Thymus (tissue), 11 donors: ENCODE data around the gene CASK. TPM values are rescaled to one million over a fixed set of nuclear protein-coding genes. Genes with fewer than 3 reads are reported as not detected.

Experiments used
- DNase-seq, 9 donors: peaks; one replicate each; pipeline ENCODE4 v3.0.0-alpha.2; 2013; ENCODE audit warnings: low spot score in 9 of 9, low read depth in 6 of 9, missing footprints in 1 of 9
- H3K27ac ChIP-seq, 2 donors: one replicate each; pipeline ENCODE4 v1.5.1; 2013; ENCODE audit warnings: control low read depth in 1 of 2, low read depth in 1 of 2, low read length in 1 of 2, mild to moderate bottlenecking in 1 of 2, moderate library complexity in 1 of 2
- H3K27me3 ChIP-seq, 2 donors: one replicate each; pipeline ENCODE4 v1.5.1; 2013; ENCODE audit warnings: low read length in 1 of 2; ENCODE audit not compliant: control insufficient read depth in 2 of 2, insufficient read depth in 1 of 2
- H3K36me3 ChIP-seq, 2 donors: one replicate each; pipeline ENCODE4 v1.5.1; 2013; ENCODE audit warnings: low read length in 1 of 2, mild to moderate bottlenecking in 1 of 2, moderate library complexity in 1 of 2; ENCODE audit not compliant: control insufficient read depth in 2 of 2, insufficient read depth in 2 of 2
- H3K4me1 ChIP-seq, 2 donors: one replicate each; pipeline ENCODE4 v1.5.1; 2013; ENCODE audit warnings: low read length in 2 of 2; ENCODE audit not compliant: control insufficient read depth in 2 of 2, insufficient read depth in 2 of 2
- H3K4me3 ChIP-seq, 2 donors: one replicate each; pipeline ENCODE4 v1.5.1; 2013; ENCODE audit warnings: low read length in 2 of 2, control low read depth in 1 of 2, mild to moderate bottlenecking in 1 of 2
- H3K9me3 ChIP-seq, 2 donors: one replicate each; pipeline ENCODE4 v1.5.1; 2013; ENCODE audit warnings: low read length in 1 of 2, mild to moderate bottlenecking in 1 of 2; ENCODE audit not compliant: control insufficient read depth in 2 of 2, insufficient read depth in 1 of 2
- WGBS: extraction: QIAGEN DNeasy Blood & Tissue Kit; methylation state at CpG from one replicate; pipeline ENCODE4 v1.1.7; 2013; 5-methylcytosine and 5-hydroxymethylcytosine counted together
- polyA plus RNA-seq: library from polyadenylated mRNA; stranded (reverse); fragments of 200-250 nt; gene quantifications from one replicate; pipeline ENCODE4 v1.2.3, GENCODE V29; 2013
- total RNA-seq: library from RNA; stranded (reverse); fragments of 120-200 nt; gene quantifications from one replicate; pipeline ENCODE4 v1.2.4, GENCODE V29; 2013
- donor health status: healthy.

Gene CASK
- total and polyA plus RNA-seq, 2 donors = 15.7 to 21.0 TPM

DNA sequence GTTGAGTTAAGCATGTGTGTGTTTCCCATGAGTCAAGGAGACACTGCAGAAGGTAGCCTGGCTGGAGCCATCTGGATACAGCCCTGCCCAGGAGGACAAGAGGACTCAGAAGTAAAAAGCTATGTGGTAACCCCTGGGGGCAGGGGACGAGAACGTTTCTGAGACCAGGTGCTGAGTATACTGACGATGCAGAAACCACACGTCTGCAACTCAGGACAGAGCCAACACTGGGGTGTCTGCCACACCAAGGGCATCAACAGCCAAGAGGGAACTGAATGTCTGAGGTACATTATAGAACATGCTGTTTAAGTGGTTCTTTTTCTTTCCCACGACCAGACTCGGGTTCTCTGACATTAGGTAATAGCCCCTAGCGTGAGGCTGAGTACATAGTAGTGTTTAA lies 328.7 kb downstream of the CASK start:
- H3K36me3 ChIP-seq = peaks cover 0 to 4% of the 10 kb centered on the region in 2 donors
- H3K27ac ChIP-seq = no peak overlapping the region
- WGBS = 52% methylated on average over 7 of the region's 7 CpGs

DNA sequence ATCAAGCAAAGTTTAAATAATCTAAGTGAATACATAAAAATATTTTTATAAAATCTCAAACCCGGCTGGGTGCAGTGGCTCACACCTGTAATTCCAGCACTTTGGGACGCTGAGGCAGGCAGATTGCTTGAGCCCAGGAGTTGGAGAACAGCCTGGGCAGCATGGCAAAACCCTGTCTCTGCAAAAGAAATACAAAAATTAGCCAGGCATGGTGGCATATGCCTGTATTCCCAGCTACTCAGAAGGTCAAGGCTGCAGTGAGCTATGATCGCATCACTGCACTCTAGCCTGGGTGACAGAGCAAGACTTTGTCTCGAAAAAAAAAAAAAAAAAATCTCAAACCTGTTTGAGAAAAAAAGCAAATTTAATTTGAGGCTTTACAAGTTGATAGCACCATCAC lies 331.4 kb downstream of the CASK start:
- no peak overlapping the region for H3K4me3 ChIP-seq
- no peak overlapping the region for H3K27ac ChIP-seq
- no peak for DNase-seq
- no peaks in the 10 kb centered on the region for H3K9me3 ChIP-seq
- H3K4me1 ChIP-seq = peaks cover 0 to 8% of the 10 kb centered on the region in 2 donors
- 97% methylated on average over 4 of the region's 4 CpGs for WGBS
- H3K27me3 ChIP-seq = no peaks in the 10 kb centered on the region
- peaks cover 5 to 7% of the 10 kb centered on the region in 2 donors for H3K36me3 ChIP-seq

More for the DNA sequence above, 328.7 kb downstream of the CASK start:
- H3K4me1 ChIP-seq = peaks cover 0 to 8% of the 10 kb centered on the region in 2 donors
- no peaks in the 10 kb centered on the region for H3K9me3 ChIP-seq
- peak in 3 of 9 donors; percentile 2 to 23 (median 6) for DNase-seq
- no peaks in the 10 kb centered on the region for H3K27me3 ChIP-seq
- H3K4me3 ChIP-seq = no peak overlapping the region

DNA sequence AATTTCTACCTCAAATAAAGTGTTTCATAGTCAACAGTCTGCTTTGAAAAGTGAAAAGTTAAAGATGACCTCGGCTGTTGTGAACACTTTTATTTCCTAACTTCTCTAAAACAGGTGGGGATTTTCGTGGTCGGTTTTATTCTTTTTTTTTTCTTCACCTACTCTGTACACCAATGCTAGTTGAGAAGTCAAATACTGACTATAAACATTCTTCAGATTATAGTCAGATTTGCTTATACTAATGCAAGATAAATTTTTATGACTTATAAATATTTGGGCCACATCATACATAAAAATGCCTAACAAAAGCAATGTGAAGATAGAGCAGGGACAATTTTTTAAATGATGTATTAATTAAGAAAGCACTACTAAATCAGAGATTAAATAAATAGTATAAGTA lies 332.7 kb downstream of the CASK start:
- 70% methylated on average over 3 of the region's 3 CpGs for WGBS

DNA sequence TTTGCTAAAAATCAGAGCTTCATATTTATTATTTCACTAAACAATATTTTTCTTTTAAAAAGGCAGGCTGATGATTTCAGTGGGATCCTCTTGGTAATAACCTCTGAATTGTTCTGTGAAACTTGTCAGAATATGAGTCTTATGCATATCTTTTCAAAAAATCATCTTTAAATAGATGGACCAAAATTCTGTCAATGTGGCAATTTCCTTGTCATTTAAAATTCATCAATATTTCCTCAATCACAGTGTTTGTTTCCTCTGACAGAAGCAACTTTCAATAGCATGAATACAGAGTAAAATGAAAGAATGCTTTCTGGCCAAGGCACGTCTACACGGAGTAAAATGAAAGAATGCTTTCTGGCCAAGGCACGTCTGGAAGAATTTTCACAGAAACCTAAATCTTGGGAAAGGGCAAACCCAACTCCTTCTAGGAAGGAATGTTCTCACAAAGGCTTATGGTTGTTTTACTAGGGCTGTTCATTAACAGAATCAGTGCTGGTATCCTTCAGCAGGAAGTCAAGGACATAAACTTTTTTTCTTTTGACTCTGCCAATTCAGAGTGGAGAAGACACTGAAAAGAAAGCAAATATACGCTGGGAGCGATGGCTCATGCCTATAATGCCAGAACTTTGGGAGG lies 333.6 kb downstream of the CASK start:
- H3K36me3 ChIP-seq = peaks cover 7 to 9% of the 10 kb centered on the region in 2 donors
- no peak overlapping the region for H3K27ac ChIP-seq
- H3K4me3 ChIP-seq = no peak overlapping the region
- peaks cover 0 to 5% of the 10 kb centered on the region in 2 donors for H3K4me1 ChIP-seq
- no peaks in the 10 kb centered on the region for H3K9me3 ChIP-seq
- DNase-seq = no peak
- WGBS = 88% methylated on average over 5 of the region's 5 CpGs
- H3K27me3 ChIP-seq = no peaks in the 10 kb centered on the region

More for the DNA sequence above, 332.7 kb downstream of the CASK start:
- Histone ChIP-seq H3K27ac (no peak overlapping the region), H3K36me3 (peaks cover 5 to 7% of the 10 kb centered on the region in 2 donors), H3K4me3 (no peak overlapping the region), H3K9me3 (no peaks in the 10 kb centered on the region), H3K4me1 (peaks cover 0 to 8% of the 10 kb centered on the region in 2 donors), H3K27me3 (no peaks in the 10 kb centered on the region)
- no peak for DNase-seq

DNA sequence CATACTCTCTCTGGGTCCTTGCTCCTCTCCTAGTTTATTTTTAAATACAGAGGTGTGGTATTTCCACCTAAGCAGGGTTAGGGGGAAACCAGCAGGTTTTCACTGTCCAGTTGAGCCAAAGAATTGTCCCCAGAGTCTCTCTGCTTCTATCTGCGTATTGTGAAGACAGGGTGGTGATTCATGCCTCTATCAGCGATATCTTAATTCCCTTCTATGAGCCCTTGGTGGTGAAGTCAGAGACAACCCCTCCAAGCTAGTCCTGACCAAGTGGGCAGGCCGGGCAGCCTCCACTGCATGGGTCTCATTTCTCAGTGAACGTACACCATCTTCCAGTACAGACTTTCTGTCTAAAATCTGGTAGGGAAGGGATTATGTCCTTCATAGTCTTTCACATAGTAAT lies 335.1 kb downstream of the CASK start:
- no peak overlapping the region for H3K27ac ChIP-seq
- no peaks in the 10 kb centered on the region for H3K4me1 ChIP-seq
- DNase-seq = no peak
- H3K36me3 ChIP-seq = peaks cover 3 to 9% of the 10 kb centered on the region in 2 donors
- H3K9me3 ChIP-seq = no peaks in the 10 kb centered on the region
- no peaks in the 10 kb centered on the region for H3K27me3 ChIP-seq
- H3K4me3 ChIP-seq = no peak overlapping the region
- 97% methylated on average over 4 of the region's 4 CpGs for WGBS

DNA sequence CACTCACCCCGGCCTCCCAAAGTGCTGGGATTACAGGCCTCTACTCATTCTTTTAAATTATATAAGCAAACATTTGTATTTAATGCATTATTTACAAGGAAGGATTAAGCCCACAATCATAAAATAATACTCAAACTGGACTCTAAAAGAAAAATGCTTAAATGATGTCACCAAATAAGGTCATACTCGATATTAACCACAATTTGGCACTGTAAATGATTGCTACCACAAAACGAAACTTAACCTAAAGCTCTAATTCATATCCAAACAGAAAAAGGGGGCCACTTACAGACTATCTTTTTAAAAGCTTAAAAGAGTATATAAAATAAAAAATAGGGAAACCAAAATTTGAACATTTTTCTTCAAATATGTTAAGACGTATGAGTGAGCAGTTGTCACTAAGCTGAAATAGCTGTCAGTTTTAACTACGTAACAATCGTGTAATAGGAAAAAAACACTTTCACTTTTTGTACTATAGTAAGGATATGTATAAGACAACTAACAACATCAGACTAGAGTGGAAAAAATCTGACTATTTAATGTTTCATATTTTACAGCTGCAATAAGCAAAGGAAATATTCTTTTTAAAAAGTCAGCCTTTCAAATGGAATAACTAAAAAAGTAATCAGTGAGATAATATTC lies 342.8 kb downstream of the CASK start:
- H3K9me3 ChIP-seq = no peaks in the 10 kb centered on the region
- no peak overlapping the region for H3K27ac ChIP-seq
- DNase-seq = no peak
- 56% methylated on average over 6 of the region's 6 CpGs for WGBS
- peaks cover 9 to 22% of the 10 kb centered on the region in 2 donors for H3K36me3 ChIP-seq
- H3K4me1 ChIP-seq = no peaks in the 10 kb centered on the region
- H3K27me3 ChIP-seq = no peaks in the 10 kb centered on the region
- no peak overlapping the region for H3K4me3 ChIP-seq

DNA sequence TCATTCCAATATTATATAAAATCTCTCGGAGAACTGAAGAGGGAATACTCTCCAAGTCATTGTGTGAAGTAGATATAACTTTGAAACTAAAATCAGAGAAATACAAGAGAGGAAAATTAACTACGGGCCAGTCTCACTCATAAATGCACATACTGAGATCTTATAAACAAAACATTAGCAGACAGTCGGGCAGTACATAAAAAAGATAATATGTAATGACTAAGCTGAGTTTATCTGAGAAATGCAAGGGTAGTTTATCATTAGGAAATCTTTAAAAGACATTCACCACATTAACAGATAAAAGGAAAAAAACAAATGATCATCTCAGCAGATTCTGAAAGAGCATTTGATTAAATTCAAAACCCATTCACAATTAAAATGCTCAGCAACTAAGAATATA lies 359.5 kb downstream of the CASK start:
- Histone ChIP-seq H3K27me3 (no peaks in the 10 kb centered on the region), H3K9me3 (no peaks in the 10 kb centered on the region), H3K4me3 (no peak overlapping the region), H3K27ac (no peak overlapping the region), H3K36me3 (peaks cover 4 to 5% of the 10 kb centered on the region in 2 donors), H3K4me1 (peaks cover 0 to 9% of the 10 kb centered on the region in 2 donors)
- 93% methylated on average over 3 of the region's 3 CpGs for WGBS
- DNase-seq = no peak

DNA sequence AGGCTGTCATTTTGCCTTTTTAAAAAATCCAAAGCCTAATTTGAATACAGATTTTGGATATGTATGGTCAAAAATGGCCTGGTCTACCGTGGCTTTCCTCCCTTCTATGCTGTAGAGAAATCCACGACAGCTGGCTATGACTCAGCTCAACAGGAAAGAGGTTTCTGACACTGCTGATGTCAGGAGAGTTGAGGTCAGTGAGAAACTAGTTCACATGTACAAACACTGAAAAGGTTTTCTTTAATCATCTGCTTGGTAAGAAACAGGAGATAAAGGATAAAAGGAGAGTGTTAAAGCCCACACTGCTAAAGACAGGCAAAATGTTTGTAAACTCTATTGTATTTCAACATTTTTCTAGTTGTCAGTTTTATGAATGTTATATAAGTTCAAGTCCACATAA lies 362.3 kb downstream of the CASK start:
- no peaks in the 10 kb centered on the region for H3K36me3 ChIP-seq
- no peak overlapping the region for H3K4me3 ChIP-seq
- peak in 4 of 9 donors; percentile 8 to 62 (median 26) for DNase-seq
- H3K27ac ChIP-seq = no peak overlapping the region
- peaks cover 0 to 13% of the 10 kb centered on the region in 2 donors for H3K4me1 ChIP-seq
- no peaks in the 10 kb centered on the region for H3K9me3 ChIP-seq
- WGBS = 9% methylated on average over 2 of the region's 2 CpGs
- H3K27me3 ChIP-seq = no peaks in the 10 kb centered on the region

DNA sequence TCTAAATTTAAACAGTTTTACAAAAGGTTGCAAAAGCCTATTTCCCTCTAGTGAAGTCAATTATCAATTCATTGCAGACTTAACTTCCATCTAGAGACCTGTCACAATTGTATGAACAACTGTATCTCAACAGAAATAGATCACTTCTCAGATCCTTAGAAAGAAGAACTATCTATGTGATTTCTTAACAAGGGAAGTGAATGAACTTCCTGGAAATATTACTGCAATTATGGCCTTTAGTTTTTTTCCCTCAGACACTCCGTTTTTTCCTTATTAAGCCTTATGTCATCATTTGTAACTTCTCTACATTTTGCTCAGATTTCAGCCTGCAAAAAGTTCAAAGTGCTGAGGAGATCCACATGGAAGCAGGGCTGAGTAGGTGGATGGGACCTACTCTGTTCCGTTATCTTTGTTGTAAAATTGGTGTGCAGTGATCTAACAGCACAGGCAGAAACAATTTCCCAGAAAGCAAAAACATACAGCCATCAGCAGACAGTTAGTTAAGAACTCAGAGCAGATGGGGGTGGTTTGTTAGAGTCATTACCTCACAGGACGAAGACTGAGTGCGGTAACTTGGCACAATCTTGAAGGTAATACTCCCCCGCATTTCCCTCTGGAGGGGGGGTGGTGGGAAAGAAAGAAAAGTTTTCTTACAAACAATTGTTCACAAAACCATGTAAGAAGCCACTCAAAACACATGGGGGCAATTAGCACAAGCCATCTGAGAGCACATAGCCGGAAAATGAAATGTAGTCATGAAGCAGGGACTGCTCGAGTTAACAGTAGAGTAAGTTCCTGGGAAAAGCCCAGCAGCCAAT lies 363.9 kb downstream of the CASK start:
- H3K27me3 ChIP-seq = no peaks in the 10 kb centered on the region
- H3K36me3 ChIP-seq = no peaks in the 10 kb centered on the region
- peak in 4 of 9 donors; percentile 11 to 59 (median 20) for DNase-seq
- H3K4me1 ChIP-seq = peaks cover 0 to 13% of the 10 kb centered on the region in 2 donors
- peak overlapping the region in 1 of 2 donors; percentile 44 for H3K27ac ChIP-seq
- WGBS = 70% methylated on average over 7 of the region's 7 CpGs
- H3K4me3 ChIP-seq = no peak overlapping the region
- H3K9me3 ChIP-seq = no peaks in the 10 kb centered on the region
